Activated CD8-positive, alpha-beta memory T cell treated with anti-CD3 and anti-CD28 coated beads for 4 hours (primary cell): ENCODE measurements around the gene DENND2A.
"Not testable (repeated sequence)": the region's sequence is repeated elsewhere in the genome, so short reads cannot be mapped to it uniquely, and the experiment has no call there.

ENCODE experiments used
- DNase-seq, 2 donors: peaks; one replicate each; pipeline ENCODE4 v3.0.0-alpha.2; 2020; ENCODE audit warnings: low read depth in 2 of 2

DENND2A gene

DNA sequence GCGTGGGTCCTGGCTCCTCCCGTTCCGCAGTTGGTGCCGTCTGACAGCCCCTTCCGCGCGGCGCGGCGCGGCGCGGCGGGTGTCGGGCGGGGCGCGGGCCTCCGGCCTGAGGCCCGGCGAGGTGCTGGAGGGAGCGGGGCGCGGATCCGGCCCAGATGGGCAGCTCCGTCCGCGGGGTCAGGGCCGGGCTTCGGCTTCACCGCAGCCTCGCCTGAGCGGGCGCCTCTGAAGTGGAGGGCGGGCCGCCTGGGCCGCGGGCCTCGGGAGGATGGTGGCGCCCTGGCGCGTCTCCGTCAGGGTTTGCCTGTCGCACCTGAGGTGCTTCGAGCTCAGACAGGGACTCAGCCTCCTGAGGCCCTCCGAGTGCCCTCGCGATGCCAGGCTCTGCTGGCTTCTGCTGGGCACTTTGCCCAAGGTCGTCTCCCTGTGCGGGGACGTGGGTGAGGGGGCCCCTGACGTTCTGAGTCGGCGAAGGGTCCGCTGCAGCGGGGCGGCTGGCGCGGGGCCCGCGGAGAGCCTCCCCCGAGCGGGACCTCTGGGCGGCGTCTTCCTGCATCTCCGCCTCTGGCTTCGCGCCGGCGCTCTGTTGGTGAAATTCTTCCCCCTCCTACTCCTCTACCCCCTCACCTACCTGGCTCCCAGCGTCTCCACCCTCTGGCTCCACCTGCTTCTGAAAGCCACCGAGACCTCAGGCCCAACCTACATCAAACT is 32.6 kb upstream of the DENND2A start:
- DNase-seq, result peak in 1 of 2 donors; percentile 37

DNA sequence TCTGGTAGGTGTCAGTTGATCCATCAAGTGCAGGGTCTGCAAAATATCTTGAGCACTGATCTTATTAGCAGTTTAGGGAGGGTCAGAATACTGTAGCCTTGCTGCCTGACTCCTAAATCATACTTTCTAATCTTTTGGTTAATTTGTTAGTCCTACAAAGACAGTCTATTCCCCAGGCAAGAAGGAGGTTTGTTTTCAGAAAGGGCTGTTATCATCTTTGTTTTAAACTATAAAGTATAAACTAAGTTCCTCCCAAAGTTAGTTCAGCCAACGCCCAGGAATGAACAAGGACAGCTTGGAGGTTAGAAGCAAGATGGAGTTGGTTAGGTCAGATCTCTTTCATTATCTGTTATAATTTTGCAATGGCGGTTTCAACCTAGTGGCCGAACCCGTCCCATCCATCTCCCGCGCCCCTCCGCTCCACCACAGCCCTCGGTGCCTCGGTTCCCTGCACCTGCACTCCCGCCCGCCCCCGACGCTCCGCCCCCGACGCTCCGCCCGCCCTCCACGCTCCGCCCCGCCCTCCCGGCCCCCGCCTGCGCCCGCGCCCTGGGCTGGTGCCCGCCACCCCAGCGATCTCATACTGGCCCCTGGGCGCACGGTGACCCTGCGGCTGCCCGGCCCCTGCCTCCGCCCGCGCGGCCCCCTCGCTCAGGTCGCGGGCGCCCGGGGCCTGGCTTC is 31.9 kb upstream of the DENND2A start, which contains the start of gene ADCK2:
Gene ADCK2, plus strand, starts transcription at position 564 of the 681 bp plus-strand sequence. CDS start 386 bp downstream, outside the sequence.
- peak; percentile 20 to 30 for DNase-seq

DNA sequence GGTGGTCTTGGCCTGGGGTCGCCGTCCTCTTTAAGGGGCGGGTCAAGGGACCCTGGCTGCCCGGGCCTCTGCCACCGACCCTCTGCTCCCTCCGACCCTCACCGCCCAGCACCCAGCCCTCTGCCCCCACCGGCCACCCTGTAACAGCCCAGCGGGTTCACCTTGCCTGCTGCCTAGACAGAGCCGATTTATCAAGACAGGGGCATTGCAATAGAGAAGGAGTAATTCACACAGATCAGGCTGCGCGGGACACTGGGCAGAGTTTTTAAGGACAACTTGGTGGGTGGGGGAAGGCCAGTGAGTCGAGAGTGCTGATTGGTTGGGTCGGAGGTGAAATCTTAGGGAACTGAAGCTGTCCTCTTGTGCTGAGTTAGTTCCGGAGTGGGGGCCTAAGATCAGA is 31.4 kb upstream of the DENND2A start:
- DNase-seq, result no peak

DNA sequence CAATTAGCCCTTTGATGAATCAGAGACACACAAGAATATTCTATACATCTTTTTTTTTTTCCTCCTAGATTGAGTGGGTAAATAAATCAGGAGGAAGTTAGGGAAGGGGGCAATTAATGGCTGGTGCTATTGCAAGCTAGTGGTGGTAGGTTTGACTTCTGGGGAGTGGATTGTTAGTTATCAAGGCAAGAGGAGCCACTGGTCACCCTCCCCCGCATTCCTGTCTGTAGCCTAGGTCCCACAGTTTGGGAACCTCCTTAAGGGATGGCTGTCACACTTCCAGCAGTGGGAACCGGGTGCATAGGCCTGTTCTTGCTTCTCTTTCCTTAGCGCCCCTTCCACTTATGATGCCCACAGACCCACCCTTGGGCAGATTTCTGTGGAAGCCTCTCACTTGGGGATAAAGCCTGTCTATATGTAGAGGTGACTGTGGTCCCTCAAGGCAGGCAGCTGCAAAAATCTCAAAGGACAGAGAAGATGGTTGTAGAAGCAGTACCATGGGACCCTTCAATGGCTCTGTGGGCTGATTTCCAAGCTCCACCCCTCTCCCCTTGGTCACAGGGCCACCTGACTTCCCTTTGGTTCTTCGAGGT is 29.8 kb upstream of the DENND2A start:
- DNase-seq, result no peak

DNA sequence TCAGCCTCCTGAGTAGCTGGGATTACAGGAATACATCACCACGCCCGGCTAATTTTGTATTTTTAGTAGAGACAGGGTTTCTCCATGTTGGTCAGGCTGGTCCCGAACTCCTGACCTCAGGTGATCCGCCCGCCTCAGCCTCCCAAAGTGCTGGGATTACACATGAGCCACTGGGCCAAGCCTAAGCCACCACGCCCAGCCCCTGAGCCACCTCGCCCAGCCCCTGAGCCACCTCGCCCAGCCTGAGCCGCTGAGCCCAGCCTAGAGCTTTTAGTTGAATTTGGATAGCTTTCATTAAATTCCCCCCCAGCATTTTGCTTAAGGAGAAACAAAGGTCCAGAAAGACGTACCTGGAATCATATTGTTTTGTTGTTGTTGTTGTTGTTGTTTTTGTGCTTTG is 29.2 kb upstream of the DENND2A start:
- not testable (repeated sequence) for DNase-seq

DNA sequence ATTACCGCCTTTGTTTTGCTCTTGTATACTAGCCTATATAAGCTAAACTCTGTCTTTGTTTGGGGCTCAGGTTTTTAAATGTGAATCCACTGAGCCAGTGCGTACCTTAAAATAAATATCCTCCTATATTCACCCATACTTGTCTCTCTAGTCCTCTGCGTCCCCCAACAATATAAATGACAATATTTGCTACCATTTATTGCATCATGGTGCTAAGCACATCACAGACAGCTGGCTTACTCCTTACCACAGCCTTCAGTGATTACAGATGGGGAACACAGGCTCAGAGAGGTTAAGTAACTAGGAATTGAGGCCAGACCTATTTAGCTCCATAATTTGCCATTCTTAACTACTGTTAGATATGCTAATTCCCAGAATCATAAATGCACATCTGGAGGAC is 28.7 kb upstream of the DENND2A start:
- no peak for DNase-seq

DNA sequence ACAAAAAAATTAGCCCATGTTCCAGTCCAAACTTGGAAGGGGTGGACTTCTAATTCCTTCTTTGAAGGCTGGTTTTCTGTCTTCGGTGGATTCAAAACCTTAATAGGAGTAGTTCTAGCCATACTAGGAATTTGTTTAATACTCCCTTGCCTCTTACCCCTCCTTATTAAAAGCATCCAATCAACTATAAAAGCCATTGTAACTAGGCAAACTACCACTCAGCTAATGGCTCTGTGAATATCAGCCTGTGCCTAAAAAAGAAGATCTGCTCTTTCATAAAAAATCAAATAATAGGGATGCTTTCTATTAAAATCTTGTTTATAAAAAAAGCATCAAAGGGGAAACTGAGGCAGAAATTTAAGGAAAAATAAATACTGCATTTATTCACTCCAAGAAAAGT is 28.0 kb upstream of the DENND2A start:
- no peak for DNase-seq

DNA sequence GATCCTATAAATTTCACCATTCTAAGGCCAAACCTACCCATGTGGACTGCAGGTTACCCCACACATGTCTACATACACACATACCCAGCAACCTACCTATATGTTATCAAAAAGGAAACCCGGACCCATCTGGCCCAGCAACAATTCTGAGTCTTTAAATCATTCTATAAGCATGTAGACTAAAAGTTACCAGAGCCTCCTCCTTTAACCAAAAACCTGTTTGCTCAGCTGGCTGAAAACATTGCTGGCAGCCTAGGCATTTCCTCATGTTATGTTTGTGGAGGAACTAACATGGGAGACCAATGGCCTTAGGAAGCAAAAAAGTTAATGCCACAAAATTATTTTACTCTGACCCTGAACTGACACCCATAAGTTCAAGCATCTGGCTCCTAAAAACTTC is 26.9 kb upstream of the DENND2A start:
- DNase-seq, result no peak

DNA sequence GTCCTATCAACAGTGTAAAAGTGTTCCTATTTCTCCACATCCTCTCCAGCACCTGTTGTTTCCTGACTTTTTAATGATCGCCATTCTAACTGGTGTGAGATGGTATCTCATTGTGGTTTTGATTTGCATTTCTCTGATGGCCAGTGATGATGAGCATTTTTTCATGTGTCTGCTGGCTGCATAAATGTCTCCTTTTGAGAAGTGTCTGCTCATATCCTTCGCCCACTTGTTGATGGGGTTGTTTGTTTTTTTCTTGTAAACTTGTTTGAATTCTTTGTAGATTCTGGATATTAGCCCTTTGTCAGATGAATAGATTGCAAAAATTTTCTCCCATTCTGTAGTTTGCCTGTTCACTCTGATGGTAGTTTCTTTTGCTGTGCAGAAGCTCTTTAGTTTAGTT is 22.3 kb upstream of the DENND2A start:
- not testable (repeated sequence) for DNase-seq

DNA sequence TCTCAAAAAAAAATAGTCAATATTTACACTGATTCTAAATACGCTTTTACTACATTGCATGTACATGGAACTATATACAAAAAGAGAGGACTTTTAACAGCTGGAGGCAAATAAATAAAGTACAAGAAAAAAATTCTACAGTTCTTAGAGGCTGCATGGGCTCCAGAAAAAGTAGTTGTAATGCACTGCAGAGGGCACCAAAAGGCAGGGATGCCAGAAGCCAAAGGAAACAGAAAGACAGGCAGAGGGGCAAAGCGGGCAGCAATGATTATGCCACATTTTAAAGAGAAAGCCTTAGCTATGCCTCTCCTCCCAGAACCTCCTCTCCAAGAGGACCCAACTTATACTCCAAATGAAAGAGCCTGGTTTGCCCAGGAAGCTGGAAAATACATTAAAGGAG is 20.5 kb upstream of the DENND2A start:
- no peak for DNase-seq

DNA sequence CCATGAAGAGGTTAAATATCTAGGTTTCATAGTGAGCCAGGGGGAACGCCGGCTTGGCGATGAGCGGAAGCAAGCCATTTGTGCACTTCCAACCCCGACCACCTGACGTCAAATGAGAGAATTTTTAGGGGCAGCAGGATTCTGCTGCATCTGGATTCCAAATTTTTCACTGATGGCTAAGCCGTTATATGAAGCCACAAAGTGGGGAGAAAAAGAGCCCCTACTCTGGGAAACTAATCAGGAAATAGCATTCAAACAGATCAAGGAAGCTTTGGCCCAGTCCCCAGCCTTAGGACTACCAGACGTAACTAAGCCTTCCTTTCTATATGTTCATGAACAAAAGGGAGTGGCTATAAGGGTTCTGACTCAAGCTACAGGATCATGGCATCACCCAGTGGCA is 19.2 kb upstream of the DENND2A start:
- DNase-seq, result no peak

DNA sequence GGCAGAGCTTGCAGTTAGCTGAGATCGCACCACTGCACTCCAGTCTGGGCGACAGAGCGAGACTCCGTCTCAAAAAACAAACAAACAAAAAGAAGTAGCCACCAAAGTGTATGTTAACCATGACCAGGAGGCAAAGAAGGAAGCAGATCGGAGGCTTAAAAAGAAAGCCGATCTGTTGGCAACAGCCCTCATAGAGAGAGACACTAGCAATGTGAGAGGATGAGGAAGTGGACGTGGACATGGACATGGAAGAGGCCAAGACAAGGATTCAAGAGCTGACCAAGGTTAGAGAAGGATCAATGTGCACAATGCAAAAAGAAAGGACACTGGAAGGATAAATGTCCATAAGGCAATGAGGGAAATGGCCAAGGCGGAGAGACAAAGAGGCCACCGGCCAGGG is 17.3 kb upstream of the DENND2A start:
- DNase-seq, result no peak

DNA sequence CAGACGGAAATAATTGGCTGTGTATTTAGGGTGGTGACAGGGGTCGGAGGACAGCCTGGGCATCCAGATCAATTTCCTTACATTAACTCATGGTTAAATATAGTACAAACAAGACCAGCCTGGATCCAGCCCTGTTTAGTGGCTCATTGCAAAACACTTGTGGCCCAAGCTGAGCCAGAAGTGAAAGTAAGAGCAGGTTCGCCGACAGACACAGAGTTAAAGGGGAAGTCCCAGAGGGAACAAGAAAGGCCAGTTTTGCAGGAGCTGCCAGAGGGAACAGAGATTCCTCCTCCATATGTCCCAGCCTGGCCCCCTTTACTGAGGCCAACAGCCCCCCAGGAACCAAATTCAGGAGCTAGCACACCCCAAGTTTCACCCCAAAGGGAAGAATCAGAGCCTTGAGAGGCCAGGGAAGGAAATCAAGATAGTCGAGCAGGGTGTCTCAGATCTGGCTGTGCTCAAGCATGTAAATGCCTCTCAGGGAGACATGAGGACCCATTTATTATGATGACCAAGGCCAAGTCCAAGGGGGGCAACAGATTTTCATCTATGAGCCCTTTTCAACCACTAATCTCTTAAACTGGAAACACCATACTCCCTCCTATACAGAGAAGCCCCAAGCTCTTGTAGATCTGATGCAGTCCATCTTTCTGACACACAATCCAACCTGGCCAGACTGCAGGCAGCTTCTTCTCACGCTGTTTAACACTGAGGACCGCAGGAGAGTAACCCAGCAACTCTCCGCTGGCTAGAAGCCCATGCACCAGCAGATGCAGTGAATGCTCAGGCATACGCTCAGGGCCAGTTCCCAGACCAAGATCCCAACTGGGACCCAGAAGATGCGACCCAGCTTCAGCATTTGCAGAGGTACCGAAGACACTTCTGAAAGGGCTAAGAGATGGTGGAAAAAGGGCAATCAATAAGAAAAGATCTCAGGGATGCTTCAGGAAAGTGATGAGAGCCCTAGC is 16.2 kb upstream of the DENND2A start:
- DNase-seq, result peak in 1 of 2 donors; percentile 26

DNA sequence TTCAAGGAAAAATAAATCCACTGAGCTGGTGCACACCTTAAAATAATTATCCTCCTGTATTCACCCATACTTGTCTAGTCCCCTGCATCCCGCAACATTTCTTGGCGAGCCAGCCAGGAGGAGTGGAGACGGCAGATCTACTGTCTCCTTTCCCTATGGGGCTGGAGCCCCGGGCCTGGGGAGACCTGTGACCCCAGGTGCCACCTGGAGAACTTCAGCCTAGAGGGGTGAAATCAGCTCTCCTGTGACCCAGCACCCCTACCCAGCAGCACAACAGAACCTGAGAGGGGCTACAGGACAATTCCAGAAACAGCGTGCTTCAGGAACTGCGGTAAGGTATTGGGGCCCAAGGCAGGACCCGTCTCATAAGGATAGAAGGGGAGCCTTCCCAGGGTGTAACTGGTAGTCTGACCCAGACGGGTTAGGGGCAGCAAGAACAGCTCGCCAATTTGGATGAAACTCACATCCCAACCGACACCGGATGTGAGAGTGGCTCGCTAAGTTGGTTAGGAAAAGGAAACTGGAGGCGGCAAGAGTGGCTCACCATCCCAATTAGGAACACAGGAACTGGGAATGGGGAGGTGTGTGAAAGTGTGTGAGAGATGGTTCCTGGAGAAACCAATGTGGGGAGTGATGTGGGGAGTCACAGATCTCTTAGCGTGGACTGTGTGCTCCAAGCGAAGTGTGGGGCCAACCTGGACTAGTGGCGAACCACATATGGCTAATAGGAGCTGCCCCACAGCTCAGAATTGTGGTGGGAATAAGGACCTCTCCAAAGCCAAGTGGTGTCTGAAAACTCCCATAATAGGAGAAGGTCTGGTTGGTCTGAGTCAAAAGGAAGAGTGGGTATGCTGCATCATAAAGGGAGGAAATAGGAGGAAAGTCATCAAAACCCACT is 15.1 kb upstream of the DENND2A start:
- DNase-seq, result no peak

DNA sequence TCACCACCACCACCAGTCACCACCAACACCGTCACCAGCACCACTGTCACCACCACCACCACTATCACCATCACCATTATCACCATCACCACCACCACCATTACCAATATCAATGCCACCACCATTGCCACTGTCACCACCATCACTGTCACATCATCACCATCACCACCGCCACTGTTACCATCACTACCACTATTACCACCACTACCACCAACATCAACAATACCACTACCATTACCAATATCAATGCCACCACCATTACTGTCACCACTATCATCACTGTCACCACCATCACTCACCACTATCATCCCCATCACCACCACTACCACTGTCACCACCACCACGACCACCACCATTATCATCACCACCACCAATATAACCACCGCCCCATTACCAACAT is 14.0 kb upstream of the DENND2A start:
- no peak for DNase-seq

DNA sequence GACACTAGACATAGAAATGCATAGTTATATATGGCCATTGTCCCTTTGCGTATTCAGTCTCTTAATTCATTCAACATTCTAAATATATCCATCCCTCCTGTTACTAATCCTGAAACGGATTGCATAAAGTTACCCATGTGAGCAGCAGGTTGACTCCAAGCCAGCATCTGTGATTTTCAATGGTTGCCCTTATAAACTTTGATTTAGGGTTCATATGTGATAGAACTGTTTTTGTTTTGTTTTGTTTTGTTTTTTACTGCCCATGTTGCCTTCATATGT is 13.4 kb upstream of the DENND2A start:
- no peak for DNase-seq

DNA sequence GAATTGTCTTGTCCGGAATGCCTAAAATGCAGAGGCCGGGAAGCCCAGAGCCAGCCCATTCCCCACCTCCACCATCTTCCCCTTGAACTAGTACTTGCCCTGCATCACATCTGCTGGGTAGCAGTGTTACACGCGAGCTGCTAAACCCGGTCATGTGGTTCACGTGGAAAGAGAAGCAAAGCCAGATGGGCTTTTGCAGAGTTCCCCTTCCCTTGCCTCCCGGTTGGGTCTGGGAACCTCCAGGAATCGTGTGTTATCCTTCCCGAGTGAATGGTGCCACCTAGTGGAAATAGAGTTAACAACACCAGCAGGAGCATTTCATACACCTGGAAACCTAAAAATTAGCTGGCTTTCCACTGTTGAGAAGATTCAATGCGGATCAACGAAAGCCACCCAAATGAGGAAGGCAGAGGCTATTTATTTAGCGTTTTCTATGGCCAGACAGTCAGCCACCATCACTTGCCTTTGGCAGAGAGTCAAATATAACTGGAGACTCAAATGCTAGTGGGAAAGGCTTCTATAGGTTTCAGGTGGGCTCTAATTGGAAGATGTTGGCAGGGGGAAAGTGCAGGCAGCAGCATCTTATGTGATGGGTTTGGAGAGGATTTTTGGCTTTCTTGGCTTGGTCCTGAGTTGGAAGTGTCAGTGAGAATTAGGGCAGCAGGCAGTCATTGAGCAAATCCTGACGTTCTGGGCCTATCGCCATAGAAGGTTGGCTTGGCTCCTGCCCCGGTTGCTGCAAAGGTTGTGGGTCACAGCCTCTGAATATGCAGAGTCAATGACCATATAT is 12.9 kb upstream of the DENND2A start:
- DNase-seq, result no peak

DNA sequence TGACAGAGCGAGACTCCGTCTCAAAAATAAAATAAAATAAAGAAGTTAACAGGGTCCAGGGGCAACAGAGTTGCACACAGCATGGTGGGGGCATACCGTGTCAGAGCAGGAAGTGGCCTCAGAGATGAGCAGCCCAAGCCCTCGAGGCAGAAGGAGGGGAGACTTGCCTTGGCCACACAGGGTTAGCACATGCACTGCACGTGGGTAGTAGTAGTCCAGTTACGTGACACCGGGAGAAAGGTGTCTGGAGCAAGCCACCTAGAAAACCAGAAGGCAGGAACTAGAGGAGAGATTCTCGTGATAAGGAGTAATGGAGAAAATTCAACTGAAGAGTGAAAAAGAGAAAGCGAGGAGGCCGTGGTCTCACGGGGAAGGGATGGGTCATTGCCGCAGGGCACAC is 9.8 kb upstream of the DENND2A start:
- no peak for DNase-seq

DNA sequence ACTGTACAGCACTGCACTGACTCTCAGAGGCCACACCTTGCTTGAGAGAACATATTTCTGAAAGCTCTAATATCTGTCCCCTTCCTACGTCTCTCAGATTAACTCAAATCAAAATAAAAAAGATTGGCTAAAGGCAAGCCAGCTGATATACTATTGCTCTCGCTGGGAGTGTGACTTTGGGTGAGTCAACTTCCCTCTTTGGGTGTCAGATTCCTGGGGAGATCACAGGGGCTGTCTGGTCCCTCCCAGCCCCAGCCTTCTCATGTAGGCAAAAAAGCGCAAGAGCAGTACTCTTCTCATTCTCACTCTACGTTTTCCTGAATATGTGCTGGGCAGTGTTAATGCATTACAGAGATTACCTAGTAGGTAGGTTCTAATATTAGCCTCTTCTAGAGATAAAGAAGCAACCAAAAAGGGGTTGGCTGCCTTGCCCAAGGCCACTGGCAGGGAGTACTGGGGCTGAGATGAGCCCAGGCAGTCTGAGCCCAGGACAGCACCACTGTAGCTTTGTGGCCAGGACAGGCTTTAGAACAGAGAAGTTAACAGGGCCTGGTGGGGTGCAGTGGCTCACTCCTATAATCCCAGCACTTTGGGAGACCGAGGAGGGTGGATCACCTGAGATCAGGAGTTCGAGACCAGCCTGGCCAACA is 9.1 kb upstream of the DENND2A start:
- no peak for DNase-seq
